B cell (primary cell): ENCODE results near the gene RBKS.

Experiments
- EZH2 ChIP-seq: IDR thresholded peaks from 2 replicates; pipeline ENCODE4 v1.6.1; 2012; ENCODE audit warnings: borderline replicate concordance, low read depth, mild to moderate bottlenecking, moderate library complexity, low read length; ENCODE audit not compliant: insufficient read depth, poor library complexity, severe bottlenecking
- TF ChIP-seq, protein P1 (sequence below): fragments of 200-600 bp; IDR thresholded peaks from one replicate; pipeline ENCODE4 v1.8.0; 2022; ENCODE audit warnings: antibody characterized with exemption, mild to moderate bottlenecking

DNA sequence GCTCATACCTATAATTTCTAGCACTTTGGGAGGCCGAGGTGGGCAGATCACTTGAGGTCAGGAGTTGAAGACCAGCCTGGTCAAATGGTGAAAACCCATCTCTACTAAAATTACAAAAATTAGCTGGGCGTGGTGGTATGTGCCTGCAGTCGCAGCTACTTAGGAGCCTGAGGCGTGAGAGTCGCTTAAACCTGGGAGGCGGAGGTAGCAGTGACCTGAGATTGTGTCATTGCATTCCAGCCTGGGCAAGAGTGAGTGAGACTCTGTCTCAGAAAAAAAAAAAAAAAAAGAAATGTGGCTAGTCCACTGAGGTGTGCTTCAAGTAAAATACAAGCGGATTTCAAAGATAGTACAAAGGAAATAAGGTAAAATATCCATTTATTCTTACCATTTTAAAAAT lies 46.2 kb downstream of the RBKS start:
- no peak for TF ChIP-seq EZH2
- TF ChIP-seq, protein P1, sequence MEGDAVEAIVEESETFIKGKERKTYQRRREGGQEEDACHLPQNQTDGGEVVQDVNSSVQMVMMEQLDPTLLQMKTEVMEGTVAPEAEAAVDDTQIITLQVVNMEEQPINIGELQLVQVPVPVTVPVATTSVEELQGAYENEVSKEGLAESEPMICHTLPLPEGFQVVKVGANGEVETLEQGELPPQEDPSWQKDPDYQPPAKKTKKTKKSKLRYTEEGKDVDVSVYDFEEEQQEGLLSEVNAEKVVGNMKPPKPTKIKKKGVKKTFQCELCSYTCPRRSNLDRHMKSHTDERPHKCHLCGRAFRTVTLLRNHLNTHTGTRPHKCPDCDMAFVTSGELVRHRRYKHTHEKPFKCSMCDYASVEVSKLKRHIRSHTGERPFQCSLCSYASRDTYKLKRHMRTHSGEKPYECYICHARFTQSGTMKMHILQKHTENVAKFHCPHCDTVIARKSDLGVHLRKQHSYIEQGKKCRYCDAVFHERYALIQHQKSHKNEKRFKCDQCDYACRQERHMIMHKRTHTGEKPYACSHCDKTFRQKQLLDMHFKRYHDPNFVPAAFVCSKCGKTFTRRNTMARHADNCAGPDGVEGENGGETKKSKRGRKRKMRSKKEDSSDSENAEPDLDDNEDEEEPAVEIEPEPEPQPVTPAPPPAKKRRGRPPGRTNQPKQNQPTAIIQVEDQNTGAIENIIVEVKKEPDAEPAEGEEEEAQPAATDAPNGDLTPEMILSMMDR = no peak
